Measurements from ENCODE around the gene RAB23. TPM values are rescaled to one million over a fixed set of nuclear protein-coding genes. Genes with fewer than 3 reads are reported as not detected.

RAB23 gene
- total RNA-seq, 2 donors from 2014 or later: 6.3 to 21.1 TPM

DNA sequence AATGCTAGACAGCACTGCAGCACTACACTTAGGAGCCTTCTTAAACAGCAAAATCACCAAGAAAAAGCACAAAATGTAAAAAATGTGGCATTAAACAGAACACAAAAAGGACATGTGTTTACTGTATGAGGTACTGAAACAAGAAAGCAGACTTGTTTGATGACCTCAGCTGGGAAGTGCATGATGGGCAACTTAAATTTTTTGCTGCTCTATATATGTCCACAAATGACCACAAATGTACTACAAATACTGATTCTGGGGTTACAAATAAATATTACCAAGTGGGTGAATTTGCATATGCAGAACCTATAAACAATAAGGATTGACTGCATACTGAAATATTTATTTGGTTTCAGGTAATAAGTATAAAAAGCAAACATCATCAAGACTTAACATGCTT, 13.1 kb downstream of the RAB23 start:
- H3K36me3 ChIP-seq: no peaks in the 10 kb centered on the region
- DNase-seq: no peak
- no peaks in the 10 kb centered on the region for H3K4me1 ChIP-seq
- no peak overlapping the region for H3K27ac ChIP-seq
- H3K9me3 ChIP-seq: no peaks in the 10 kb centered on the region
- TF ChIP-seq, protein P1, sequence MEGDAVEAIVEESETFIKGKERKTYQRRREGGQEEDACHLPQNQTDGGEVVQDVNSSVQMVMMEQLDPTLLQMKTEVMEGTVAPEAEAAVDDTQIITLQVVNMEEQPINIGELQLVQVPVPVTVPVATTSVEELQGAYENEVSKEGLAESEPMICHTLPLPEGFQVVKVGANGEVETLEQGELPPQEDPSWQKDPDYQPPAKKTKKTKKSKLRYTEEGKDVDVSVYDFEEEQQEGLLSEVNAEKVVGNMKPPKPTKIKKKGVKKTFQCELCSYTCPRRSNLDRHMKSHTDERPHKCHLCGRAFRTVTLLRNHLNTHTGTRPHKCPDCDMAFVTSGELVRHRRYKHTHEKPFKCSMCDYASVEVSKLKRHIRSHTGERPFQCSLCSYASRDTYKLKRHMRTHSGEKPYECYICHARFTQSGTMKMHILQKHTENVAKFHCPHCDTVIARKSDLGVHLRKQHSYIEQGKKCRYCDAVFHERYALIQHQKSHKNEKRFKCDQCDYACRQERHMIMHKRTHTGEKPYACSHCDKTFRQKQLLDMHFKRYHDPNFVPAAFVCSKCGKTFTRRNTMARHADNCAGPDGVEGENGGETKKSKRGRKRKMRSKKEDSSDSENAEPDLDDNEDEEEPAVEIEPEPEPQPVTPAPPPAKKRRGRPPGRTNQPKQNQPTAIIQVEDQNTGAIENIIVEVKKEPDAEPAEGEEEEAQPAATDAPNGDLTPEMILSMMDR (IDR thresholded peaks at IDR 0.05): no peak
- H3K9ac ChIP-seq (ENCODE audit: low read depth in 2 of 2, low read length in 2 of 2): no peak overlapping the region
- intact Hi-C loops (cut with DNase I): no loop called here
- H3K27me3 ChIP-seq: no peaks in the 10 kb centered on the region
- no peak overlapping the region for H3K4me3 ChIP-seq

DNA sequence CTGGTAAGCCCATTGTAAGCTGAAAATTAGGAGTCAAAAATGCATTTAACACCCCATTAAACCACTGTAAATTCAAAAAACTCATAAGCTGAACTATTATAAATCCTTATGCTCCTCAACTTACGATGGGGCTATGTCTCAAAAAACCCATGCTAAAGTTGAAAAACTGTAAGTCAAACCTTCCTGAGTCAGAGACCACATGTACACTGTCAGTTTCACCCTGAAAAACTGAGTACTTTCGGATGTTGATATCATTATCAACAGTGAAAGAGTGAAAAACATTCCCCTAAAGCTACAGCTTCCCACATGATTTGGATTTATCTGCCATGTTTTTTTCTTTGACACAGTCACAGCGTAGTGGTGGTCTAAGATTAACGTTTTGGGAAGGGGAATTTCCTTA, 14.2 kb downstream of the RAB23 start:
- TF ChIP-seq, protein P1 (IDR thresholded peaks at IDR 0.05): no peak
- H3K36me3 ChIP-seq: no peaks in the 10 kb centered on the region
- no peaks in the 10 kb centered on the region for H3K4me1 ChIP-seq
- H3K27ac ChIP-seq: no peak overlapping the region
- H3K27me3 ChIP-seq: no peaks in the 10 kb centered on the region
- H3K9me3 ChIP-seq: no peaks in the 10 kb centered on the region
- DNase-seq: no peak
- no peak overlapping the region for H3K4me3 ChIP-seq
- H3K9ac ChIP-seq (ENCODE audit: low read depth in 2 of 2, low read length in 2 of 2): no peak overlapping the region
- intact Hi-C loops (cut with DNase I): no loop called here

DNA sequence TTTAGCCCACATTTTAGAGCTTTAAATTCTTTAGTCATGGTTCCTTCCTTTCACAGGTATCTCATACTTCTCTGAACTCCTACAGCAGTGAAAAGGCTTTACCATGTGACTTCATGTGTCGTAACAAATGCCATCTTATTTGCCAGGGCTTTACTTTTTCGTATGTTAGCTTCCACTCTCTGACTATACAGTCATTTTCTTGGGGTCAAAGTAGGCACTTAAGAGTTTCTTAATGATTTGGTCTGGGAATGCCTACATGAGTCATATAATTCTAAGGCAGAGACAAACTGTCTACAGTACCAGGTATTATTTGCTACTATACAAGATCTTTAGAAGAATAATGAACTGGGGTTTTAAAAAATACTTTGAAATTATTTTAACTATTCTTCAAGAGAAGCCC, 15.0 kb downstream of the RAB23 start:
- TF ChIP-seq, protein P1 (IDR thresholded peaks at IDR 0.05): no peak
- Histone ChIP-seq H3K36me3 (no peaks in the 10 kb centered on the region), H3K4me1 (no peaks in the 10 kb centered on the region), H3K9me3 (no peaks in the 10 kb centered on the region), H3K4me3 (no peak overlapping the region), H3K27ac (no peak overlapping the region), H3K9ac (ENCODE audit: low read depth in 2 of 2, low read length in 2 of 2) (no peak overlapping the region), H3K27me3 (no peaks in the 10 kb centered on the region)
- intact Hi-C loops (cut with DNase I): no loop called here
- DNase-seq: no peak

DNA sequence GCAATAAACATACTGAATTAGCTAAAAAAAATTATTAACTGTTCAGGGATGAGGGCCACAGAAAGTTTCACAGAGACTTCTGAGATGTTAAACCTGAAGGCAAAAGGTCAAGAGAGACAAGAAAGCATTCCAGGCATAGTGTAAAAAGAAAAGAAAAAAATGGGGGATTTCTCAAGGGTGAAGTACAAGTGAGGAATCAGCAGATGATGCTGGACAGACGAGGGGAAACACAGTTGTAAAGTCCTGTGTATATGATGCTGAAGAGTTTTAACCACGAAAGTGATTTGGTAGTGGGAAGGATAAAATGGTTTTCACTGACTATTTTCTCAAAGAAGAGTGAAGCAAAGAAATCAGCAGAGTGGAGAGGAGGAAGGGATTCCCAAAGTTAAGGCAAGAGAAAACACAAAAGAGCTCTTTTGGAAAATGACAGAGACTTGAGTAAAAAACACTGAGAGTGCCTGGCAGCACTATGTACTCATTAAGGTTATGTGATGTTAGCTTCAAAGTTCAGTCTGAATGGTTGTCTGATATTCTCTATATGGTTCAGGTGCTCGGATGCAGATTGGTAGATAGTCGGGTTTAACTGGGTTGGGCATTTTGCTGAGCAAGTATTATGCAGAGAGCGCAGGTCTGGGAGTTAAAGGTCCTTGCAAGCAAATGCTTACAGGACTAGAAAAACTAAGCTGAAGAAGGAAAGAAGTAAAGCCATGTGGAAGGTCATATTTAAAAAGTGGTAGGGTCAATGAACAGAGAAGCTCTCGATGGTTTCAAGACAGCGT, 16.4 kb downstream of the RAB23 start:
- Histone ChIP-seq H3K27me3 (no peaks in the 10 kb centered on the region), H3K4me1 (no peaks in the 10 kb centered on the region), H3K9me3 (no peaks in the 10 kb centered on the region), H3K9ac (ENCODE audit: low read depth in 2 of 2, low read length in 2 of 2) (no peak overlapping the region), H3K27ac (no peak overlapping the region), H3K4me3 (no peak overlapping the region), H3K36me3 (no peaks in the 10 kb centered on the region)
- TF ChIP-seq, protein P1 (IDR thresholded peaks at IDR 0.05): no peak
- DNase-seq: no peak
- intact Hi-C loops (cut with DNase I): no loop called here

DNA sequence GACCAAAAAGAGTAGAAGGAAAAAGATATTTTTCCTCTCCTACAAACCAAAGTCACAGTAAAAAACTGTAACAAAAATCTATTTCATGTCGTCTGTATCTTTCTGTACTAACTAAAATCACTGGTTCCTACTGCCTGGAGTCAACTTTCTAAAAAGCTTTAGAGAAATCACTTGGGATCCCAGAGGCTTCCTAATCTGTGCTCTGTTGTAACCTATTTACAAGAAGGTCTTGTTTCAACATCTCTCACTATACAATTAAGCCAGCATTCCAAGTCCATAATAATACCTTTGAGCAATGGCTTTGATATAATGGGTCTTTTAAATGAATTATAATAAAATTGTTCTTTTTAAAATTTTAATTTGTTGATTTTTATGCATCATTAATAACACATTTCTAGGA, 20.4 kb downstream of the RAB23 start:
- Histone ChIP-seq H3K27me3 (no peaks in the 10 kb centered on the region), H3K4me1 (no peaks in the 10 kb centered on the region), H3K9me3 (no peaks in the 10 kb centered on the region), H3K9ac (ENCODE audit: low read depth in 2 of 2, low read length in 2 of 2) (no peak overlapping the region), H3K4me3 (no peak overlapping the region), H3K36me3 (no peaks in the 10 kb centered on the region), H3K27ac (no peak overlapping the region)
- intact Hi-C loops (cut with DNase I): no loop called here
- TF ChIP-seq, protein P1 (IDR thresholded peaks at IDR 0.05): no peak
- DNase-seq: no peak
